Upper lobe of left lung (tissue), 4 donors: ENCODE results near the gene TMEM127.

ENCODE experiments used
- EP300 ChIP-seq, 4 donors: sonication (generic); formaldehyde crosslinking; IDR thresholded peaks; one replicate each; pipeline ENCODE4 v1.5.1; 2017; ENCODE audit warnings: antibody characterized with exemption in 4 of 4, control low read depth in 2 of 4
- POLR2A ChIP-seq, 4 donors: fragments of 450-650 bp; IDR thresholded peaks; one replicate each; pipeline ENCODE4 v1.5.1; 2016 to 2017; ENCODE audit warnings: antibody characterized with exemption in 4 of 4, mild to moderate bottlenecking in 2 of 4
- TF ChIP-seq, protein P1 (sequence below), 6 experiments: fragments of 450-650 bp in 4 of 6; fragments of 200-600 bp in 2 of 6; sonication (generic) in 2 of 6; IDR thresholded peaks; one replicate each; pipeline ENCODE4 v1.5.1; 2016 to 2019; ENCODE audit warnings: antibody characterized with exemption in 6 of 6

DNA sequence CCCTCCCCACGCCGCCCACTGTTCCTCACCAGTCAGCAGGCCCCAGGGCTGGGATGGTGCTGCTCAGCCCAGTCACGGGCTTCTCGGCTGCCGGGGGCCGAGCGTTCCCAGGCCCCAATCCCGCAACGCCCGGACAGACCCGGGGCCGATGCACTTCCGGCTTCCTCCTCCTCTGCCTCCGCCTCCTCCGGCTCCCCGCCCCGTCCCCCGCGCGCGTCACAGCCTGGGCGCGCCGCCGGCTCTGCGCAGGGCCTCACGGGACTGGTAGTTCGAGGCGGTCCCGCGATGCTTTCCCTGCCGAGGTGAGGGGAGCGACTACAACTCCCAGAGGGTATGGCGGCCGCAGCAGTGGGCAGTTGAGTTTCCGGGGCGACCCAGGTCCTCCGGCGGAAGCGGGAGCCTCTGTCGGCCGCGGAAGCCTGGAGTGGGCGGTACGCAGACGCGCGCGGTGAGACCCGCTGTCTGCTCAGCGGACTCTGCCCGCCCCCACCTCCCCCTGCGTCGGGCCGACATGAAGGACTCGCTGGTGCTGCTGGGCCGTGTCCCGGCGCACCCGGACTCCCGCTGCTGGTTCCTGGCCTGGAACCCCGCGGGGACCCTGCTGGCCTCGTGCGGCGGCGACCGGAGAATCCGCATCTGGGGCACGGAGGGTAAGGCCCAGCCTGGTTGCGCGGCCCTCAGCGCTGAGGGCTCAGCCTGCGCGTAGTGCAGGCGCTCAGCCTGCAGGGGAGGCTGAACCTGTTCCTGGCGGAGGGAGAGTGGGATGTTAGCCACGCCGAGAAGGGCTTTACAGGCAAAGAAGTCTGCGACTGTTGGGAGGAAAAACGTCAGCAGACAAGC, at the start of gene TMEM127, which contains the start of gene CIAO1:
- TF ChIP-seq, protein P1, sequence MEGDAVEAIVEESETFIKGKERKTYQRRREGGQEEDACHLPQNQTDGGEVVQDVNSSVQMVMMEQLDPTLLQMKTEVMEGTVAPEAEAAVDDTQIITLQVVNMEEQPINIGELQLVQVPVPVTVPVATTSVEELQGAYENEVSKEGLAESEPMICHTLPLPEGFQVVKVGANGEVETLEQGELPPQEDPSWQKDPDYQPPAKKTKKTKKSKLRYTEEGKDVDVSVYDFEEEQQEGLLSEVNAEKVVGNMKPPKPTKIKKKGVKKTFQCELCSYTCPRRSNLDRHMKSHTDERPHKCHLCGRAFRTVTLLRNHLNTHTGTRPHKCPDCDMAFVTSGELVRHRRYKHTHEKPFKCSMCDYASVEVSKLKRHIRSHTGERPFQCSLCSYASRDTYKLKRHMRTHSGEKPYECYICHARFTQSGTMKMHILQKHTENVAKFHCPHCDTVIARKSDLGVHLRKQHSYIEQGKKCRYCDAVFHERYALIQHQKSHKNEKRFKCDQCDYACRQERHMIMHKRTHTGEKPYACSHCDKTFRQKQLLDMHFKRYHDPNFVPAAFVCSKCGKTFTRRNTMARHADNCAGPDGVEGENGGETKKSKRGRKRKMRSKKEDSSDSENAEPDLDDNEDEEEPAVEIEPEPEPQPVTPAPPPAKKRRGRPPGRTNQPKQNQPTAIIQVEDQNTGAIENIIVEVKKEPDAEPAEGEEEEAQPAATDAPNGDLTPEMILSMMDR (IDR thresholded peaks at IDR 0.05) = peak in 5 of 6 experiments; percentile 32 to 81 (median 70)
- TF ChIP-seq POLR2A (IDR thresholded peaks at IDR 0.05) (peak in 3 of 4 donors; percentile 79 to 98 (median 93)), EP300 (IDR thresholded peaks at IDR 0.05) (no peak)
